ENCODE data around the gene OR52M1.

OR52M1 gene

GRCh38 chr11:4541071-4541470 lies 3.9 kb upstream of the OR52M1 start:
- Histone ChIP-seq H3K9ac (ENCODE audit: low read length) (no peak overlapping the region), H3K27ac (ENCODE audit: low read length) (no peak overlapping the region), H4K20me1 (ENCODE audit: insufficient read depth, low read length) (no peaks in the 10 kb centered on the region), H3K4me3 (ENCODE audit: low read length) (no peak overlapping the region), H2AFZ (ENCODE audit: low read length) (no peak overlapping the region), H3K4me2 (ENCODE audit: low read depth, low read length) (no peak overlapping the region), H3K9me2 (replicated peaks; ENCODE audit: insufficient read depth, low read length) (no peaks in the 10 kb centered on the region), H3K4me1 (ENCODE audit: low read length) (no peaks in the 10 kb centered on the region), H3K36me3 (replicated peaks; ENCODE audit: insufficient read depth, low read length) (no peaks in the 10 kb centered on the region), H3F3A (ENCODE audit: insufficient read depth, low read length) (no peaks in the 10 kb centered on the region), H3K27me3 (replicated peaks; ENCODE audit: insufficient read depth, low read length) (no peaks in the 10 kb centered on the region), H3K79me2 (ENCODE audit: low read length) (no peaks in the 10 kb centered on the region), H3K9me3 (replicated peaks; ENCODE audit: insufficient read depth, low read length) (no peaks in the 10 kb centered on the region)
- TF ChIP-seq CTCF (IDR thresholded peaks at IDR 0.05; ENCODE audit: low read length): no peak
- no peak for TF ChIP-seq EZH2phosphoT487 (IDR thresholded peaks at IDR 0.05; ENCODE audit: low read length)
- no peak for TF ChIP-seq EZH2 (optimal IDR thresholded peaks at IDR 0.05; ENCODE audit: low read depth, low read length)
- no peak for DNase-seq

- no peaks in the 10 kb centered on the region for H3K36me3 ChIP-seq (replicated peaks; ENCODE audit: insufficient read depth, low read length)
- H3F3A ChIP-seq (ENCODE audit: insufficient read depth, low read length): no peaks in the 10 kb centered on the region
- no peak overlapping the region for H2AFZ ChIP-seq (ENCODE audit: low read length)
- no peaks in the 10 kb centered on the region for H3K9me2 ChIP-seq (replicated peaks; ENCODE audit: insufficient read depth, low read length)
- H3K4me1 ChIP-seq (ENCODE audit: low read length): no peaks in the 10 kb centered on the region
- no peaks in the 10 kb centered on the region for H3K9me3 ChIP-seq (replicated peaks; ENCODE audit: insufficient read depth, low read length)
- H3K9ac ChIP-seq (ENCODE audit: low read length): no peak overlapping the region
- H4K20me1 ChIP-seq (ENCODE audit: insufficient read depth, low read length): no peaks in the 10 kb centered on the region
- TF ChIP-seq EZH2phosphoT487 (IDR thresholded peaks at IDR 0.05; ENCODE audit: low read length) (no peak), CTCF (IDR thresholded peaks at IDR 0.05; ENCODE audit: low read length) (no peak), EZH2 (optimal IDR thresholded peaks at IDR 0.05; ENCODE audit: low read depth, low read length) (no peak)
- H3K4me2 ChIP-seq (ENCODE audit: low read depth, low read length): no peak overlapping the region
- no peaks in the 10 kb centered on the region for H3K79me2 ChIP-seq (ENCODE audit: low read length)
- H3K4me3 ChIP-seq (ENCODE audit: low read length): no peak overlapping the region
- DNase-seq: no peak
- no peaks in the 10 kb centered on the region for H3K27me3 ChIP-seq (replicated peaks; ENCODE audit: insufficient read depth, low read length)
- no peak overlapping the region for H3K27ac ChIP-seq (ENCODE audit: low read length)
Measured at GRCh38 chr11:4543561-4543960, 1.4 kb upstream of the OR52M1 start.

- no peak overlapping the region for H3K9ac ChIP-seq (ENCODE audit: low read length)
- no peak for TF ChIP-seq CTCF (IDR thresholded peaks at IDR 0.05; ENCODE audit: low read length)
- TF ChIP-seq EZH2 (optimal IDR thresholded peaks at IDR 0.05; ENCODE audit: low read depth, low read length): no peak
- TF ChIP-seq EZH2phosphoT487 (IDR thresholded peaks at IDR 0.05; ENCODE audit: low read length): no peak
- no peaks in the 10 kb centered on the region for H3K79me2 ChIP-seq (ENCODE audit: low read length)
- no peaks in the 10 kb centered on the region for H3K9me2 ChIP-seq (replicated peaks; ENCODE audit: insufficient read depth, low read length)
- H4K20me1 ChIP-seq (ENCODE audit: insufficient read depth, low read length): no peaks in the 10 kb centered on the region
- H3K9me3 ChIP-seq (replicated peaks; ENCODE audit: insufficient read depth, low read length): no peaks in the 10 kb centered on the region
- no peaks in the 10 kb centered on the region for H3K27me3 ChIP-seq (replicated peaks; ENCODE audit: insufficient read depth, low read length)
- H2AFZ ChIP-seq (ENCODE audit: low read length): no peak overlapping the region
- no peaks in the 10 kb centered on the region for H3K36me3 ChIP-seq (replicated peaks; ENCODE audit: insufficient read depth, low read length)
- H3K4me2 ChIP-seq (ENCODE audit: low read depth, low read length): no peak overlapping the region
- DNase-seq: no peak
- H3K4me1 ChIP-seq (ENCODE audit: low read length): no peaks in the 10 kb centered on the region
- H3K4me3 ChIP-seq (ENCODE audit: low read length): no peak overlapping the region
- no peak overlapping the region for H3K27ac ChIP-seq (ENCODE audit: low read length)
- H3F3A ChIP-seq (ENCODE audit: insufficient read depth, low read length): no peaks in the 10 kb centered on the region
Measured at GRCh38 chr11:4546878-4547277, 1.9 kb downstream of the OR52M1 start.

Data from MM.1S (cell line).